Endothelial cell of umbilical vein (primary cell): ENCODE measurements around the gene PRSS21. TPM values are rescaled to one million over a fixed set of nuclear protein-coding genes. Genes with fewer than 3 reads are reported as not detected.

Experiments used
- BruUV-seq: library from RNA; stranded (reverse); fragments of 400-500 nt; replicated peaks from 2 replicates; lab custom pipeline; 2021; lab: Mats Ljungman, UMichigan
- CTCF ChIA-PET: fragments of 300-600, 350-600 bp; sonication (Branson Sonifier 250); formaldehyde crosslinking; loops from one replicate; lab custom pipeline; 2021; ENCODE audit warnings: antibody characterized with exemption, inconsistent platforms; lab: Charles Lee
- POLR2A ChIA-PET: fragments of 300-600, 350-600 bp; sonication (Branson Sonifier 250); formaldehyde crosslinking; loops from one replicate; lab custom pipeline; 2021; ENCODE audit warnings: antibody characterized with exemption, inconsistent platforms; lab: Charles Lee
- DNase-seq: peaks from one replicate; pipeline ENCODE4 v3.0.0-alpha.2; 2011; ENCODE audit warnings: low read depth, low spot score
- FAIRE-seq: peaks from 2 replicates; lab custom pipeline; 2011; peaks lifted over from hg19 to GRCh38; lab: Jason Lieb, UNC
- H2AFZ ChIP-seq: 2 replicates; pipeline ENCODE4 v1.6.0; 2012; ENCODE audit warnings: low read depth, low read length, control low read depth, inconsistent platforms
- H3K27ac ChIP-seq: 2 replicates; pipeline ENCODE4 v1.5.1; 2011; ENCODE audit warnings: low read depth, mild to moderate bottlenecking, control low read depth, low read length, moderate library complexity; ENCODE audit not compliant: insufficient read depth
- H3K27me3 ChIP-seq, 2 experiments: 2 replicates each; pipeline versions ENCODE4 v1.6.0 to v1.6.1; 2011; ENCODE audit warnings: low read length in 2 of 2, mixed read lengths in 1 of 2; ENCODE audit not compliant: control insufficient read depth in 2 of 2, insufficient read depth in 2 of 2
- H3K36me3 ChIP-seq, 2 experiments: 2 replicates in 1 of 2; 3 replicates in 1 of 2; pipeline ENCODE4 v1.5.1; 2011; ENCODE audit warnings: low read length in 2 of 2, mild to moderate bottlenecking in 1 of 2, moderate library complexity in 1 of 2; ENCODE audit not compliant: control insufficient read depth in 2 of 2, insufficient read depth in 2 of 2; ENCODE audit errors: extremely low read depth in 1 of 2
- H3K4me1 ChIP-seq: 3 replicates; pipeline ENCODE4 v1.5.1; 2011; ENCODE audit warnings: mild to moderate bottlenecking, low read length; ENCODE audit not compliant: control insufficient read depth, insufficient read depth; ENCODE audit errors: extremely low read depth
- H3K4me2 ChIP-seq: 2 replicates; pipeline ENCODE4 v1.6.1; 2011; ENCODE audit warnings: low read length, control low read depth, mixed read lengths; ENCODE audit not compliant: insufficient read depth
- H3K4me3 ChIP-seq, 3 experiments: fragments of 200-600 bp in 1 of 3; sonication (generic), shearing (Covaris generic) in 1 of 3; replicated peaks in 1 of 3; 2 replicates each; pipeline ENCODE4 v1.5.1; 2011 to 2016; ENCODE audit warnings: control low read depth in 3 of 3, low read length in 3 of 3, mild to moderate bottlenecking in 2 of 3, inconsistent platforms in 1 of 3, low read depth in 1 of 3, moderate library complexity in 1 of 3; ENCODE audit not compliant: insufficient read depth in 1 of 3
- H3K79me2 ChIP-seq: 2 replicates; pipeline ENCODE4 v1.6.0; 2012; ENCODE audit warnings: low read length, inconsistent platforms; ENCODE audit not compliant: control insufficient read depth, insufficient read depth
- H3K9ac ChIP-seq: replicated peaks from 2 replicates; pipeline ENCODE3; 2011; ENCODE audit warnings: low read length, control low read depth; ENCODE audit not compliant: insufficient read depth; ENCODE audit errors: extremely low read depth
- H3K9me1 ChIP-seq: replicated peaks from 3 replicates; pipeline ENCODE4 v1.6.0; 2011; ENCODE audit warnings: mild to moderate bottlenecking, low read length; ENCODE audit not compliant: control insufficient read depth, insufficient read depth; ENCODE audit errors: extremely low read depth
- H3K9me3 ChIP-seq: replicated peaks from 2 replicates; pipeline ENCODE4 v1.5.1; 2012; ENCODE audit warnings: low read length, inconsistent platforms; ENCODE audit not compliant: control insufficient read depth, insufficient read depth
- H4K20me1 ChIP-seq: replicated peaks from 2 replicates; pipeline ENCODE3; 2011; ENCODE audit warnings: mild to moderate bottlenecking, low read length; ENCODE audit not compliant: control insufficient read depth, insufficient read depth; ENCODE audit errors: extremely low read depth
- EZH2 ChIP-seq: IDR thresholded peaks from 2 replicates; pipeline ENCODE4 v1.6.1; 2012; ENCODE audit warnings: borderline replicate concordance, low read depth, mild to moderate bottlenecking, moderate library complexity, low read length, inconsistent platforms; ENCODE audit not compliant: severe bottlenecking
- GATA2 ChIP-seq: IDR thresholded peaks from 2 replicates; pipeline ENCODE4 v1.7.0; 2011; ENCODE audit warnings: low read depth, mild to moderate bottlenecking, moderate library complexity, mixed read lengths, low read length; ENCODE audit not compliant: insufficient read length, insufficient read depth
- MYC ChIP-seq: IDR thresholded peaks from one replicate; pipeline ENCODE4 v1.6.1; 2011; ENCODE audit warnings: mild to moderate bottlenecking, low read depth, low read length
- POLR2A ChIP-seq: IDR thresholded peaks from 2 replicates; pipeline ENCODE4 v1.6.1; 2012; ENCODE audit warnings: low read depth, mild to moderate bottlenecking, control low read depth, low read length
- POLR2AphosphoS5 ChIP-seq: IDR thresholded peaks from 2 replicates; pipeline ENCODE4 v1.6.1; 2012; ENCODE audit warnings: low read depth, mild to moderate bottlenecking, control low read depth, low read length, moderate library complexity; ENCODE audit not compliant: insufficient read depth
- dilution Hi-C: fragments of 300-500 bp; cut with MboI; formaldehyde crosslinking; loops from one replicate; pipeline ENCODE4 v1.15.0; 2019; ENCODE audit warnings: low sequenced_read_pairs; ENCODE audit not compliant: extremely low pct_ligation_motif_present
- intact Hi-C: fragments of 100-400 bp; cut with micrococcal nuclease; formaldehyde crosslinking; loops from one replicate; pipeline ENCODE4 v1.10.0; 2022
- polyA plus RNA-seq, 4 experiments: library from polyadenylated mRNA; depleted of rRNA in 3 of 4; stranded (reverse) in 3 of 4; unstranded in 1 of 4; fragments of >200 nt; gene quantifications; 2 replicates each; pipeline versions ENCODE4 v1.2.1 to v1.2.3, GENCODE V29; 2011 to 2012; ENCODE audit warnings: missing spikeins in 1 of 4
- total RNA-seq: library from RNA; stranded (reverse); gene quantifications from 2 replicates; pipeline ENCODE4 v1.2.3, GENCODE V29; 2021
- TF ChIP-seq, protein P1 (sequence below), 2 donors: IDR thresholded peaks; 1 replicate in 1 of 2; 2 replicates in 1 of 2; pipeline ENCODE4 v1.5.1; 2011; ENCODE audit warnings: low read length in 2 of 2, mild to moderate bottlenecking in 2 of 2, moderate library complexity in 2 of 2, control low read depth in 1 of 2, inconsistent platforms in 1 of 2, low read depth in 1 of 2; ENCODE audit not compliant: insufficient read depth in 1 of 2; ENCODE audit errors: extremely low read depth in 1 of 2
- TF ChIP-seq, protein P2 (sequence below): IDR thresholded peaks from 2 replicates; pipeline ENCODE4 v1.6.1; 2011; ENCODE audit not compliant: insufficient read depth, insufficient read length

Gene PRSS21
- total and polyA plus RNA-seq, 2 donors (not counting 3 experiments of a cell fraction or from before 2014, with no cell fraction given): 0.28 TPM; not detected in 1

DNA sequence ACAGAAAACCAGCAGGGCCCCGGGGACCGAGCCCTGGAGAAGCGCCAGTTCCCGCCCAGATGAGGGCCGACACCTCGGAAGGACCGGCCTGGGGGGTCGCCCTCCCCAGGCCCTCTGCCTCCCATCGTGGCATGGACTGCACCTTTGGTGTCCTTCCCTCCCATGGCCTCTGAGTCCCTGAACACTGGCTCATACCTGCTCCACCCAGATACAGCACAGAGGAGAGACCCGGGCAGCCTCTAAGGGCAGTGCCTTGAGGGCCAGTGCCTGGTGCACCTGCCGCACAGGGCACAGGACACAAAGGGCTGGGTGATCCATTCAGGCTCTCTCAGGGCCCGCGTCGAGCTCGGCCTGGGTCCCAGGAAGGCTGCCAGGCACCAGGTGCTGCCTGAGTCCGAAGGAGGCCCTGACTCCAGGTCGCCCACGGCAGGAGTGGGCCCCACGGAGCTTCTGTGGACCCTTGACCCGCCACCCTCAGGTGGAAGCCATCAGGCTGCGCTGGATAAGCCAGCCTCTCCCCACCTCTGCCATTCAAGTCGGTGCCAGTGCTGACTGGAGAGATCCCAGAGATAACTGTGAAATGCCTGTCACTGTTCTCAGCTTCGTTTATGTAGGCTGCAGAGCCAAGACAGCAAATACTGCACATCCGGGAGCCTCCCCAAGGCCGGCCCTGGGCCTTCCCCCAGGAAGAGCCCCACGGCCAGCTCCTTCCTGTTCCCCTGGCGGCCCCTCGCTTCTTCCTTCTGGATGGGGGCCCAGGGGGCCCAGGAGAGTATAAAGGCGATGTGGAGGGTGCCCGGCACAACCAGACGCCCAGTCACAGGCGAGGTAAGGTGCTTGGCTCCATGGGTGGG lies 12.7 kb downstream of the PRSS21 start, which contains the start of gene ZG16B:
TSS of gene ZG16B (plus strand) at position 803 of the 854 bp plus-strand sequence. CDS start 139 bp downstream, outside the sequence.
- no peaks in the 10 kb centered on the region for H3K9me3 ChIP-seq
- no peak within 1 kb of the TSS for H3K27ac ChIP-seq
- CTCF ChIA-PET: interaction anchor here (0.9 to 1.3 kb wide), 2 partner anchors 9 to 38 kb away, joined by 3 to 8 read pairs; no protein-coding TSS in a partner anchor
- dilution Hi-C loops (no loop called here), intact Hi-C loops (loop anchor here (10.0 kb wide), 1 partner anchor 55 kb away; the partner anchor contains the start of gene ELOB)
- no peaks in the 10 kb centered on the region for H3K9me1 ChIP-seq
- peaks cover 2% of the 10 kb centered on the region for H3K4me1 ChIP-seq
- H2AFZ ChIP-seq: no peak within 1 kb of the TSS
- H3K9ac ChIP-seq: no peak within 1 kb of the TSS
- H3K36me3 ChIP-seq: no peaks in the 10 kb centered on the region
- no peaks in the 10 kb centered on the region for H4K20me1 ChIP-seq
- H3K79me2 ChIP-seq: no peaks in the 10 kb centered on the region
- no TSS peak for BruUV-seq
- no peak within 1 kb of the TSS for H3K4me3 ChIP-seq
- H3K4me2 ChIP-seq: no peak within 1 kb of the TSS
- POLR2A ChIA-PET: no interaction called here
- DNase-seq (no peak), FAIRE-seq (no peak)
- no peaks in the 10 kb centered on the region for H3K27me3 ChIP-seq
- TF ChIP-seq POLR2A (no peak), MYC (no peak), EZH2 (no peak), GATA2 (no peak), POLR2AphosphoS5 (no peak)
- TF ChIP-seq, protein P1, sequence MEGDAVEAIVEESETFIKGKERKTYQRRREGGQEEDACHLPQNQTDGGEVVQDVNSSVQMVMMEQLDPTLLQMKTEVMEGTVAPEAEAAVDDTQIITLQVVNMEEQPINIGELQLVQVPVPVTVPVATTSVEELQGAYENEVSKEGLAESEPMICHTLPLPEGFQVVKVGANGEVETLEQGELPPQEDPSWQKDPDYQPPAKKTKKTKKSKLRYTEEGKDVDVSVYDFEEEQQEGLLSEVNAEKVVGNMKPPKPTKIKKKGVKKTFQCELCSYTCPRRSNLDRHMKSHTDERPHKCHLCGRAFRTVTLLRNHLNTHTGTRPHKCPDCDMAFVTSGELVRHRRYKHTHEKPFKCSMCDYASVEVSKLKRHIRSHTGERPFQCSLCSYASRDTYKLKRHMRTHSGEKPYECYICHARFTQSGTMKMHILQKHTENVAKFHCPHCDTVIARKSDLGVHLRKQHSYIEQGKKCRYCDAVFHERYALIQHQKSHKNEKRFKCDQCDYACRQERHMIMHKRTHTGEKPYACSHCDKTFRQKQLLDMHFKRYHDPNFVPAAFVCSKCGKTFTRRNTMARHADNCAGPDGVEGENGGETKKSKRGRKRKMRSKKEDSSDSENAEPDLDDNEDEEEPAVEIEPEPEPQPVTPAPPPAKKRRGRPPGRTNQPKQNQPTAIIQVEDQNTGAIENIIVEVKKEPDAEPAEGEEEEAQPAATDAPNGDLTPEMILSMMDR (IDR thresholded peaks at IDR 0.05; ENCODE audit: extremely low read depth in 1 of 2, insufficient read depth in 1 of 2, low read depth in 1 of 2, low read length in 2 of 2): no peak
- TF ChIP-seq, protein P2, sequence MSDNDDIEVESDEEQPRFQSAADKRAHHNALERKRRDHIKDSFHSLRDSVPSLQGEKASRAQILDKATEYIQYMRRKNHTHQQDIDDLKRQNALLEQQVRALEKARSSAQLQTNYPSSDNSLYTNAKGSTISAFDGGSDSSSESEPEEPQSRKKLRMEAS: no peak
